GM19438 (cell line): ENCODE results near the gene COX14.

Experiments used
- ATAC-seq: cut with Tn5 transposase; IDR thresholded peaks from one replicate; pipeline ENCODE4 v1.9.1; 2021; ENCODE audit warnings: low read depth; ENCODE audit not compliant: unreplicated experiment

Gene COX14

DNA sequence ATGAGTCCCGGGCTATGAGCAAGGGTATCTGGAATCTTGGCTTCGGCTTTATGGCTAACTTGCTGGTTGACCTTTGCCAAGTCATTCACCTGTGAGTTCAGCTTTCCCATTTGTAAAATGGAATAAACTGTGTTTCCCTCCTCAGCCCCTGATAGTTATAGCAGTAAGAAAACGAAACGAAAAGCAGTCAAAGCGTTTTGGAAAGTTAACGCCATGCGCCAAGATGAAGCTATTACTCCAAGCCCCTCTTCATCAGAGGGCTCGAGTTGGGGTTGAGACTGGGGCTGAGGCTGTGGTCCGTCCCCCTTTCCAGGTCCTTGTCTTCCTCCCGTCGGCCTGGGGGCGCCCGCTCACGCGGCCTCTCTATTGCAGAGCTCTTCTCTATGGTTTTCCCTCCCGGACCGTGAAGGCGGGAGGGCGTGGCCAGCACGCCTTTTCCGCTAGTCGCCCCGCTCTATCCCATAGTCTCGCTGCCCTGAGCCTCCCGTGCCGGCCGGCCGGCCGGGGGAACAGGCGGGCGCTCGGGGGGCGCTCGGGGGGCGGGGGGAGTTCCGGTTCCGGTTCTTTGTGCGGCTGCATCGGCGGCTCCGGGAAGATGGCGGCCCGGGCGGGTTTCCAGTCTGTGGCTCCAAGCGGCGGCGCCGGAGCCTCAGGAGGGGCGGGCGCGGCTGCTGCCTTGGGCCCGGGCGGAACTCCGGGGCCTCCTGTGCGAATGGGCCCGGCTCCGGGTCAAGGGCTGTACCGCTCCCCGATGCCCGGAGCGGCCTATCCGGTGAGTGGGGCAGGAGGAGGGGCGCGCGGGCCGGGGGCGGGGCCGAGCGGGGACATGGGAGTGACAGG lies 27.0 kb upstream of the COX14 start, which contains the start of gene SMARCD1:
Gene SMARCD1 (plus strand): TSS at position 568 of the 840 bp plus-strand sequence. CDS start 28 bp downstream, at position 596.
- peak; percentile 81 for ATAC-seq

- no peak for ATAC-seq
Measured at GRCh38 chr12:50085615-50086072, 26.4 kb upstream of the COX14 start.

DNA sequence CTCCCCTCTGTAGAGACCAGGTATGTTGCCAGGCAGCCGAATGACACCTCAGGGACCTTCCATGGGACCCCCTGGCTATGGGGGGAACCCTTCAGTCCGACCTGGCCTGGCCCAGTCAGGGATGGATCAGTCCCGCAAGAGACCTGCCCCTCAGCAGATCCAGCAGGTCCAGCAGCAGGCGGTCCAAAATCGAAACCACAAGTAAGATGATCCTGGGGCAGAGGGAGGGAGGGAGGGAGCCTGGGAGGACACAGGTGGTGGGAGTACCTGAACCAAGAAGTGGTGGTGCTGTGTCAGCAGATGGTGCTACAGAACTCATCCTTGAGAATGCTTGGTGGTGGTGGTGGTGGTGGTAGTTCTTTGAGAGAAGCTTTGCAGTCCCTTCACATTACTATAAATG lies 25.9 kb upstream of the COX14 start:
- ATAC-seq = no peak

- no peak for ATAC-seq
Measured at GRCh38 chr12:50087151-50087550, 24.9 kb upstream of the COX14 start.

DNA sequence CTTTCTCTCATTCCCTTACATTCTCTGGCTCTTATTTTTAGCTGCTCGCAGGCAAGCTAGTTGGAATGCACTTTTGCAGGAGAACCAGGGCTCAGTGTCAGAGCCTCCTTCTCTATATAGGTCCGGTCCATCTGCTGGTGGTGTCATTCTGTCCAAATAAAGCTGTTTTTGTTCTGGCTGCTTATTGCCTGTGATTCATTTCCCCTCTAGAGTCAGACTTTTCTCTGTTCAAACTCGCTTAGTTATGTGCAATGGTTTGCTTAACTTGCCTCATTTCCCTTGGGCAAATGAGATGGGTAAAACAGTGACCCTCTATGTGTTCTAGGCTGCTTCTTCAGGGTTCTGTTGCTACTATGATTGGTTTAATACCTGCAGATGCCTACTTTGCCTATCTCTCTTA lies 24.0 kb upstream of the COX14 start:
- no peak for ATAC-seq

- no peak for ATAC-seq
Measured at GRCh38 chr12:50088577-50089335, 23.3 kb upstream of the COX14 start.

DNA sequence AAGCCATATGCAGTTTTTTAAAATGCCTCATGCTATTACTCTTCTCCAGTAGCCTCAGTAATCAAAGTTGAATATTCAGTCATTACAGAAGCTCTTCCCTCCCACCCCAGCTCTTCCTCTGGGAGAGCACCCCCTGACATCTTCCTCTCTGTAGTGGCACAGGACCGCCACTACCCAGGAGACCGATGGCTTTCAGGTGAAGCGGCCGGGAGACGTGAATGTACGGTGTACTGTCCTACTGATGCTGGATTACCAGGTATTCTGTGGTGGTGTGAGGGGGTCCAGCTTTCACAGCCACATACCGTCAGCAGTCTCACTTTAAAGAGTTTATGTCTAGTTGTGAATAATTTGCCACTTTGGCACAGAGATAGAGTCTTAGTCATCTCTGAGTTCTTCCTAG lies 22.3 kb upstream of the COX14 start:
- no peak for ATAC-seq

- ATAC-seq = no peak
Measured at GRCh38 chr12:50090391-50090790, 21.6 kb upstream of the COX14 start.

DNA sequence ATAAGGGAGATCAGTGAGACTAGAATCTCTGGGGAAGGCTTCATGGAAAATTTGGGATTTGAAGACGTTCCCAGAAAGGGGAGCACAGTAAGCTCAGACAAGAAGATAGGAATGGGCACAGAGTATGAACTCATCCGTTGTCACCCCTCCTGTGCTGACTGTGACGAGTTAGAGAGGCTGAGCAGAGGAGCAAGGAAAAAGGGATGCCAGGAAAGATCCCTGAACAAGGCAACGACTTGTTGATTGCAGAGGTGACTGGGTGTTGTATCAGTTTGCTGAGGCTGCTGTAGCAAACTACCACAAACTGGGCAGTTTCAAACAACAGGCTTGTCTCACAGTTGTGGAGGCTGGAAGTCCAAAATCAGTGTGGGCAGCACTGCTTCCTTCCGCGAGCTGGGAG lies 14.1 kb upstream of the COX14 start:
- no peak for ATAC-seq

GRCh38 chr12:50099302-50100008 lies 12.6 kb upstream of the COX14 start:
- ATAC-seq = no peak

DNA sequence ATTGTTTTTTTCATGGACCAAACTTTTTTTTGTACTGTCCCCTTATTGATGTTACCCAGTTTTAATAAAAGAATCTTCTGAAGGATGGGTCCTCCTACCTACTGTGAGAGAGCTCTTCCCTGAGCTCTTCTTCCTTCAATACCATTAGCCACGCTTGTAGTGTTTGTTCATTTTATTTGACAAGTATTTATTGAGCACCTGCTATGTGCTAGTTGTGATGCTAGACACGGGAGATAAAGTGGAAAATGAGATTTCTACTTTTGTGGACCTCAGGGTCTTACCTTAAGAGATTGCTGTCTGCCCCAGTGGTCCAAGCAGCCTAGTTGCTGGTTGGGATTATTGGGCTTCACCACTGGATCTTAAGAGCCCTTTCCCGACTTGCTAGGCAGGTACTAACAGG lies 11.5 kb upstream of the COX14 start:
- ATAC-seq = no peak

- no peak for ATAC-seq
Measured at GRCh38 chr12:50101663-50102062, 10.4 kb upstream of the COX14 start.

DNA sequence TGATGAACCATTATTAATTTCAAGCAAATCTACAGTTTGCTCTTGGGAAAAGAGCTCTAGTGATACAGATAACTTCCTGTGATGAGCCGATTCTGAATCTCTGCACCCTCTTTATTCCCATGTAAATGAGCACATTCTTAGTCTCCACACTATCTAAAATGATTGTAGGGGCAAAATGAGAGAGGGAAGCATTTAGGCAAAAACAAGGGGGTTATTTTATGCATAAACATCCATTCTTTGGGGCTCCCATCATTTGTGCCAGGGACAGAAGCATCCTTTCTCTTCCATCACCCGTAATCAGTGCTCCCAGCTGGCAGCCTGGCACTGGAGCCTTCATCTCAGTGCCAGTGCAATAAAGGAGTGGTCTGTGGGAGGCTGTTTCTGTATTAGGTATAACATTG lies 9.9 kb upstream of the COX14 start:
- ATAC-seq = no peak

DNA sequence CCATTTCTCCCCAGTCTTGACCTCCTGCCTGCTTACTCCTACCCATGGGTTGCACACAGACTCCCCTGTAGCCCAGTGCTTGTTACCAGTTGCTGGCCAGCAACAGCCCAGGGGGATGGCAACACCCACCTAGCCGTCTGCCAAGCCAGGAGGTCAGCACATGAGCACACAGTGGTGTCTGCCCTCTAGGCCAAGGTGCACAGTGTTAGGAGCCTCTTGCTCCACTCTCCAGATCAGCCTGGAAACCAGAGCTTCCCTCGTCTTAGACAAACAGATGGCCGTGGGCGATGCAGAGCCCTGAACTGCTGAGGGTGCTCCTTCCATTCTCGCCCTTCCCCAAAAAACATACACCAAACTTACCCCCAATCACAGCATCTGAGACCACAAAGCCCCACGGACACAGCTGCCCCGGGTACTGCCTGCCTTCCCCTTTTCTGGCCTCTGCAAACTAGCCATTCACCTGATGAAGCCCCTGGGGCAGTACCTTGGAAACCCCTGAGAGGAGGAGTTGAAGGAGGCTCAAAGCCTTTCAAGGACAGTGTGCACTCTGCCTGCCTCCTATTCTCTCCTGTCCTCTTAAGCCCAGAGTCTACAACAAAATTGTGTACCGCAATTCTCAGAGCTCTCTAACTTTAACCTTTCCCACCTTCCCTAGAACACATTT lies 9.3 kb upstream of the COX14 start:
- ATAC-seq = no peak

DNA sequence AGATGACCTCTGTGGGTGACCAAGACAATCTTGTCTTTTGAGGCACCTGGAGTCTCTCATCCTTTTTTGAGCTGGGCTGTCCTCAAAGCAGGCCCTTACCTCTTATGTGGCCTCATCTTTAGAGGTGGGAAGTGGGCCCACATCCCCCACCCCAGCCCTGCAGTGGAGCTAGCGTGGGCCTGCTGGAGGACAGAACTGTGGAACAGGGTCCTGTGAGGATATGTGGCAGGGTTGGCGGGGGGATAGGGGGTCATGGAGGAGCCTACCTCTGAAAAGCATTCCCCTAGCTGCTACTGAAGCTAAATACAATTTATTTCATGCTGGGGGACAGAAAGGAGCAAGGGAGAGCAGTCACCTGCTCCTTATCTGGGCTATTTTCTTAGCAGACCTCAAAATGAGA lies 8.7 kb upstream of the COX14 start:
- no peak for ATAC-seq

- ATAC-seq = no peak
Measured at GRCh38 chr12:50103767-50104321, 8.2 kb upstream of the COX14 start, which contains the start of gene GPD1. TSS of gene GPD1 (plus strand) at chr12:50104008. CDS start at chr12:50104051, 43 bp downstream.

DNA sequence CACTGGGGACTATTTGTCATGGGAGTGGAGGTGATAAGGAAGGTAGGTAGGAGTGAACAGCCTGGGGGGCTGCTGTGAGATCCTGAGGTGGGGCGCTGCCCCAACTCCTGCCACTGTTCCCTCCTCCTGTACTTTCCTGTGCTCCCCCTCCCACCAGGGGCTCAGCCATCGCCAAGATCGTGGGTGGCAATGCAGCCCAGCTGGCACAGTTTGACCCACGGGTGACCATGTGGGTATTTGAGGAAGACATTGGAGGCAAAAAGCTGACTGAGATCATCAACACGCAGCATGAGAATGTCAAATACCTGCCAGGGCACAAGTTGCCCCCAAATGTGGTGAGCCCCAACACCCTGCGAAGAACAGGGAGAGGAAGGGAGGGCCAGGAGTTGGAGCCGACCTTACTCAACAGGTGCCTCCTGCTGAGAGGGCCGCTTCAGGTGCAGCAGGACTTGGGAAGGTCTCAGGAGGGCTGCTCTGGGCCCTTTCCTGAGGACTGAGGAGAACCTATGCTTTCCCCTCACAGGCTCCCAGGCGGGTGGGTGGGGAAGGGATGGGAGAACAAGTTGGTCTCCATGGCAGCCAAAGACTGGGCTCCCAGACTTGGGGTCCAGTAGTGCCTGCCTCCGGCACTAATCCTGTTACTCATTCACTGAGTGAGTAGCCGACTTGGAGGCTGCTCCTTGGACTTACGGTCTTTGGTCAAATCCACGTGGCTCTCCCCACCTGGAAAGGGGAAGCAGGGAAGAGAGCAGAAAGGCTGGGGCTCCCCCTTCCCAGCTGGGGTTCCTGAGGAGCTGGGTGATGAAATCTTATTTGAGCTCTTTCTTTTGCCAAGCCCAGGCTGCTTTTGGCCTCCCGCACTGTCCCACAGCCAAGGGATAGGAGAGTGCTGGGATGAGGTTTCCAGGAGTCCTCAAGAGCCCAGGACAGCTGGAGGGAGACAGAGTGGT lies 7.3 kb upstream of the COX14 start:
- no peak for ATAC-seq

DNA sequence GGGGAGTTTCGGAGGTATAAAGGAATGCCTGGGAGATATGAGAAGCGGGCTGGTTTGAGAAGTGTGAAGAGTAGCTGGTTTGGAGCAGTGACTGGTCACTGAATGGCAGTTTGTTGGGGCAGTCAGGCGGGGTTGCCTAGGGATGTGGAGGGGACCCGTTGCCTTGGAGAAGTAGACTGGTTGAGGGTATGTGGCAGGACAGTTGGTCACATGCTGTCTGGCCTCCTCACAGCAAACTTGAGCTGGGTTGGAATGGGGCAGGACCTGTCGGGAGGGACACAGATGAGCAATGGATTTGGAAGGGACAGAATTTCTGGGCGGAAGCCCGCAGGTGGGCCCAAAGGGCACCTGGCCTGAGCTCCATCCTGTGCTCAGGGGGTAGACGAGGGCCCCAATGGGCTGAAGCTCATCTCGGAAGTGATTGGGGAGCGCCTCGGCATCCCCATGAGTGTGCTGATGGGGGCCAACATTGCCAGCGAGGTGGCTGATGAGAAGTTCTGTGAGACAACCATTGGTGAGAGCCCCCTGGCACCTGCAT lies 6.1 kb upstream of the COX14 start:
- ATAC-seq = no peak

- no peak for ATAC-seq
Measured at GRCh38 chr12:50106907-50107306, 5.1 kb upstream of the COX14 start.
